Right lobe of liver (tissue), 6 donors: ENCODE data around the gene AOAH. TPM values are rescaled to one million over a fixed set of nuclear protein-coding genes. Genes with fewer than 3 reads are reported as not detected.

ENCODE experiments used
- ATAC-seq, 4 donors: fragments of 200-7000 bp; cut with Tn5 transposase; one replicate each; pipeline ENCODE4 v1.9.1; 2020; ENCODE audit warnings: mild to moderate bottlenecking in 4 of 4, moderate library complexity in 4 of 4
- DNase-seq, 3 donors: peaks; one replicate each; pipeline ENCODE4 v3.0.0-alpha.2; 2020
- H3K27ac ChIP-seq, 3 donors: fragments of 200-600 bp; one replicate each; pipeline ENCODE4 v1.8.0; 2022
- H3K27me3 ChIP-seq, 2 donors: fragments of 200-600 bp; one replicate each; pipeline ENCODE4 v1.8.0; 2022
- H3K36me3 ChIP-seq, 4 donors: fragments of 200-600 bp; sonication (generic) in 1 of 4; one replicate each; pipeline versions ENCODE4 v1.5.1 to v1.8.0; 2017 to 2022; ENCODE audit warnings: control low read depth in 1 of 4
- H3K4me1 ChIP-seq, 4 donors: fragments of 200-600 bp; sonication (generic) in 1 of 4; one replicate each; pipeline versions ENCODE4 v1.5.1 to v1.8.0; 2017 to 2022; ENCODE audit warnings: control low read depth in 1 of 4
- H3K4me3 ChIP-seq, 3 donors: fragments of 200-600 bp; one replicate each; pipeline ENCODE4 v1.8.0; 2022
- H3K9me3 ChIP-seq, 4 donors: fragments of 200-600 bp; sonication (generic) in 1 of 4; one replicate each; pipeline versions ENCODE4 v1.5.1 to v1.8.0; 2017 to 2022; ENCODE audit warnings: control low read depth in 1 of 4
- POLR2A ChIP-seq: fragments of 450-650 bp; IDR thresholded peaks from one replicate; pipeline ENCODE4 v1.6.1; 2017; ENCODE audit warnings: antibody characterized with exemption, mild to moderate bottlenecking
- WGBS: methylation state at CpG from one replicate; pipeline ENCODE4 v1.1.6; 2018; ENCODE audit warnings: low coverage, low lambda C conversion rate; ENCODE audit not compliant: insufficient coverage; ENCODE audit errors: missing lambda C conversion rate; 5-methylcytosine and 5-hydroxymethylcytosine counted together
- intact Hi-C, 2 donors: fragments of 100-400 bp; cut with DNase I; formaldehyde crosslinking; loops; one replicate each; pipeline versions ENCODE4 v1.11.2 to v1.14.1; 2022
- total RNA-seq, 6 experiments: library from RNA; depleted of rRNA in 2 of 6; stranded (reverse); fragments of >200 nt in 2 of 6; fragmentation: NEBNext Ultra II Directional in 3 of 6; extraction: Animal tissue kit (Norgen Biotek cat#: 25700) in 3 of 6; gene quantifications; one replicate each; pipeline versions ENCODE4 v1.1.0 to v1.2.4, GENCODE V29; 2016 to 2023
- TF ChIP-seq, protein P1 (sequence below), 4 donors: fragments of 200-600 bp in 3 of 4; fragments of 450-650 bp in 1 of 4; IDR thresholded peaks; one replicate each; pipeline versions ENCODE4 v1.5.1 to v1.8.0; 2016 to 2022; ENCODE audit warnings: antibody characterized with exemption in 4 of 4, mild to moderate bottlenecking in 2 of 4
- donor health status: DM: no; HTN: yes; CAD: no.
- donor health status: DM: no; HTN: no; CAD: no.
- donor health status: DM: no; HTN: no; CAD: no.
- donor health status: DM: no; HTN: yes; CAD: no.
- donor health status: DM: no; HTN: yes; CAD: no.

The AOAH gene
- total RNA-seq, 6 experiments from 2014 or later: 2.9 to 11.3 (median 6.4) TPM

- H3K4me1 ChIP-seq: peaks cover 0 to 10% (median 0%) of the 10 kb centered on the region in 4 donors
- no peak overlapping the region for H3K4me3 ChIP-seq
- WGBS: 45% methylated on average over 4 of the region's 4 CpGs
- H3K9me3 ChIP-seq: no peaks in the 10 kb centered on the region
- ATAC-seq (no peak), DNase-seq (no peak)
- intact Hi-C loops: no loop called here
- H3K27me3 ChIP-seq: no peaks in the 10 kb centered on the region
- H3K27ac ChIP-seq: no peak overlapping the region
- no peak for TF ChIP-seq POLR2A
- TF ChIP-seq, protein P1, sequence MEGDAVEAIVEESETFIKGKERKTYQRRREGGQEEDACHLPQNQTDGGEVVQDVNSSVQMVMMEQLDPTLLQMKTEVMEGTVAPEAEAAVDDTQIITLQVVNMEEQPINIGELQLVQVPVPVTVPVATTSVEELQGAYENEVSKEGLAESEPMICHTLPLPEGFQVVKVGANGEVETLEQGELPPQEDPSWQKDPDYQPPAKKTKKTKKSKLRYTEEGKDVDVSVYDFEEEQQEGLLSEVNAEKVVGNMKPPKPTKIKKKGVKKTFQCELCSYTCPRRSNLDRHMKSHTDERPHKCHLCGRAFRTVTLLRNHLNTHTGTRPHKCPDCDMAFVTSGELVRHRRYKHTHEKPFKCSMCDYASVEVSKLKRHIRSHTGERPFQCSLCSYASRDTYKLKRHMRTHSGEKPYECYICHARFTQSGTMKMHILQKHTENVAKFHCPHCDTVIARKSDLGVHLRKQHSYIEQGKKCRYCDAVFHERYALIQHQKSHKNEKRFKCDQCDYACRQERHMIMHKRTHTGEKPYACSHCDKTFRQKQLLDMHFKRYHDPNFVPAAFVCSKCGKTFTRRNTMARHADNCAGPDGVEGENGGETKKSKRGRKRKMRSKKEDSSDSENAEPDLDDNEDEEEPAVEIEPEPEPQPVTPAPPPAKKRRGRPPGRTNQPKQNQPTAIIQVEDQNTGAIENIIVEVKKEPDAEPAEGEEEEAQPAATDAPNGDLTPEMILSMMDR (IDR thresholded peaks at IDR 0.05): no peak
- no peaks in the 10 kb centered on the region for H3K36me3 ChIP-seq
Observed at GRCh38 chr7:36620166-36620708, 104.1 kb downstream of the AOAH start.

DNA sequence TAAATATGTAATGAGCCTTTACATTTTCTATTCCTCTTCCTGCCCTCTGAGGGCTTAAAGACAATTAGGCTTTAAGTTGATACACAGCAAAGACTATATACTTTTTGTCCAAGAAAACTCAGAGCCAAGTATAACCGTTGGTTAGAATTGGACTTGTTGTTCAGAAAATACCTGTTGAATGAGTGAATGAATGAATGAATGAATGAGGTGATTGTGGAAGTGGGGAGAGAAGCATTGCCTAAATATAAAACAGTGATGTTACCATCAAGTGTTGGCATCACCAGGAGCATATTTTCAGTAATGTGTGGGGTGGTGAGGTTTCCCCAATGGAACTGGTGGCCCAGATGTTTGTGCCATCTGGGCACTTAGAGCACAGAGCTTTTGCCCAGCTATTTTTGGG, 106.9 kb downstream of the AOAH start:
- Histone ChIP-seq H3K4me3 (no peak overlapping the region), H3K4me1 (no peaks in the 10 kb centered on the region), H3K27me3 (no peaks in the 10 kb centered on the region), H3K36me3 (no peaks in the 10 kb centered on the region), H3K27ac (no peak overlapping the region), H3K9me3 (no peaks in the 10 kb centered on the region)
- no peak for TF ChIP-seq POLR2A
- TF ChIP-seq, protein P1 (IDR thresholded peaks at IDR 0.05): no peak
- ATAC-seq (no peak), DNase-seq (no peak)
- intact Hi-C loops: no loop called here
- 100% methylated on average over 1 of the region's 1 CpG for WGBS

GRCh38 chr7:36615852-36616540, 108.3 kb downstream of the AOAH start:
- TF ChIP-seq POLR2A: no peak
- TF ChIP-seq, protein P1 (IDR thresholded peaks at IDR 0.05): no peak

GRCh38 chr7:36614959-36615358, 109.3 kb downstream of the AOAH start:
- DNase-seq (no peak), ATAC-seq (no peak)
- intact Hi-C loops: no loop called here
- Histone ChIP-seq H3K4me3 (no peak overlapping the region), H3K27ac (no peak overlapping the region), H3K36me3 (no peaks in the 10 kb centered on the region), H3K4me1 (no peaks in the 10 kb centered on the region), H3K27me3 (no peaks in the 10 kb centered on the region), H3K9me3 (no peaks in the 10 kb centered on the region)
- 65% methylated on average over 2 of the region's 2 CpGs for WGBS
- no peak for TF ChIP-seq POLR2A
- TF ChIP-seq, protein P1 (IDR thresholded peaks at IDR 0.05): no peak

More at GRCh38 chr7:36615852-36616540, 108.3 kb downstream of the AOAH start:
- no peaks in the 10 kb centered on the region for H3K36me3 ChIP-seq
- H3K4me1 ChIP-seq: no peaks in the 10 kb centered on the region
- intact Hi-C loops: no loop called here
- H3K27me3 ChIP-seq: no peaks in the 10 kb centered on the region
- DNase-seq (no peak), ATAC-seq (no peak)
- H3K9me3 ChIP-seq: no peaks in the 10 kb centered on the region
- H3K4me3 ChIP-seq: no peak overlapping the region
- H3K27ac ChIP-seq: no peak overlapping the region
- WGBS: 85% methylated on average over 5 of the region's 10 CpGs
